Measurements from ENCODE around the gene GPR132.

DNA sequence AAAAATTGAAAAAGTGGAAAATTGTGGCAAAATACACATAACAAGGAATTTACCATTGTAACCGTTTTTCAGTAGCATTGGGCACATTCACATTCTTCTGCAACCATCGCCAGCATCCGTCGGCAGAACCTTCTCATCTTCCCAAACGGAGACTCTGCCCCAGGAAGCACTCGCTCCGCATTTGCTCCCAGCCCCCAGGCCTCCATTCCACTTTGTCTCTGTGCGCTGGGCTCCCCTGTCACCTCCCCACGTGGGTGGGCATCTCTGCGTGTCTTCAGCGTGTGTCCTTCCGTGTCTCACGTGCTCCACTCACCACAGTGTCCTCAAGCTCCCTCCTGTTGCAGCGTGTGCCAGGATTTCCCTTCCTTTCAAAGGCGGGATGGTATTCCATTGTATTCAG, 9.9 kb downstream of the GPR132 start:
- TF ChIP-seq, protein P1, sequence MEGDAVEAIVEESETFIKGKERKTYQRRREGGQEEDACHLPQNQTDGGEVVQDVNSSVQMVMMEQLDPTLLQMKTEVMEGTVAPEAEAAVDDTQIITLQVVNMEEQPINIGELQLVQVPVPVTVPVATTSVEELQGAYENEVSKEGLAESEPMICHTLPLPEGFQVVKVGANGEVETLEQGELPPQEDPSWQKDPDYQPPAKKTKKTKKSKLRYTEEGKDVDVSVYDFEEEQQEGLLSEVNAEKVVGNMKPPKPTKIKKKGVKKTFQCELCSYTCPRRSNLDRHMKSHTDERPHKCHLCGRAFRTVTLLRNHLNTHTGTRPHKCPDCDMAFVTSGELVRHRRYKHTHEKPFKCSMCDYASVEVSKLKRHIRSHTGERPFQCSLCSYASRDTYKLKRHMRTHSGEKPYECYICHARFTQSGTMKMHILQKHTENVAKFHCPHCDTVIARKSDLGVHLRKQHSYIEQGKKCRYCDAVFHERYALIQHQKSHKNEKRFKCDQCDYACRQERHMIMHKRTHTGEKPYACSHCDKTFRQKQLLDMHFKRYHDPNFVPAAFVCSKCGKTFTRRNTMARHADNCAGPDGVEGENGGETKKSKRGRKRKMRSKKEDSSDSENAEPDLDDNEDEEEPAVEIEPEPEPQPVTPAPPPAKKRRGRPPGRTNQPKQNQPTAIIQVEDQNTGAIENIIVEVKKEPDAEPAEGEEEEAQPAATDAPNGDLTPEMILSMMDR (IDR thresholded peaks at IDR 0.05), result no peak
- no peak for TF ChIP-seq POLR2A (IDR thresholded peaks at IDR 0.05)

Data from breast epithelium (tissue), 3 donors.